RPMI7951 (cell line): ENCODE data around the gene CDRT15. TPM values are rescaled to one million over a fixed set of nuclear protein-coding genes. Genes with fewer than 3 reads are reported as not detected.
"Not testable (repeated sequence)": the region's sequence is repeated elsewhere in the genome, so short reads cannot be mapped to it uniquely, and the experiment has no call there.

Experiments
- DNase-seq: peaks from one replicate; pipeline ENCODE4 v3.0.0-alpha.2; 2012; ENCODE audit warnings: low read depth
- total RNA-seq: library from RNA; depleted of rRNA; stranded (reverse); fragments of >200 nt; shearing (Covaris generic); gene quantifications from 2 replicates; pipeline ENCODE4 v1.2.3, GENCODE V29; 2014

The CDRT15 gene
- total RNA-seq, 1 experiment from 2014 or later, result 0.84 TPM

DNA sequence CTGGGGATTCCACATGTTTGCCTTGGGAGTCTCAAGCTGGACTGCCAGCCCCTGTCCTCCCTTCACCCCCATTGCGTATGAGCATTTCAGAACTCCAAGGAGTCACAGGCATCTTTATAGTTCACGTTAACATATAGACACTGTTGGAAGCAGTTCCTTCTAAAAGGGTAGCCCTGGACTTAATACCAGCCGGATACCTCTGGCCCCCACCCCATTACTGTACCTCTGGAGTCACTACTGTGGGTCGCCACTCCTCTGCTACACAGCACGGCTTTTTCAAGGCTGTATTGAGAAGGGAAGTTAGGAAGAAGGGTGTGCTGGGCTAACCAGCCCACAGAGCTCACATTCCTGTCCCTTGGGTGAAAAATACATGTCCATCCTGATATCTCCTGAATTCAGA lies 28.9 kb downstream of the CDRT15 start:
- DNase-seq, result no peak

DNA sequence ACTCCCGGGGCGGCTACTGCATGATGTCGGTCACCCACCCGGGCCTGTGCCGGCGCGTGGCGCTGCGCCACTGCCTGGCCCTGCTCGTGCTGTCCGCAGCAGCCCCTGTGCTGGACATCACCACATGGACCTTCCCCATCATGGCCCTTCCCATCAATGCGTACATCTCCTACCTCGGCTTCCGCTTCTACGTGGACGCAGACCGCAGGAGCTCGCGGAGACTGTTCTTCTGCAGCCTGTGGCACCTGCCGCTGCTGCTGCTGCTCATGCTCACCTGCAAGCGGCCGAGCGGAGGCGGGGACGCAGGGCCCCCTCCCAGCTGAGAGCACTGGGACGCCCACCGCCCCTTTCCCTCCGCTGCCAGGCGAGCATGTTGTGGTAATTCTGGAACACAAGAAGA lies 29.8 kb downstream of the CDRT15 start:
- DNase-seq, result no peak

DNA sequence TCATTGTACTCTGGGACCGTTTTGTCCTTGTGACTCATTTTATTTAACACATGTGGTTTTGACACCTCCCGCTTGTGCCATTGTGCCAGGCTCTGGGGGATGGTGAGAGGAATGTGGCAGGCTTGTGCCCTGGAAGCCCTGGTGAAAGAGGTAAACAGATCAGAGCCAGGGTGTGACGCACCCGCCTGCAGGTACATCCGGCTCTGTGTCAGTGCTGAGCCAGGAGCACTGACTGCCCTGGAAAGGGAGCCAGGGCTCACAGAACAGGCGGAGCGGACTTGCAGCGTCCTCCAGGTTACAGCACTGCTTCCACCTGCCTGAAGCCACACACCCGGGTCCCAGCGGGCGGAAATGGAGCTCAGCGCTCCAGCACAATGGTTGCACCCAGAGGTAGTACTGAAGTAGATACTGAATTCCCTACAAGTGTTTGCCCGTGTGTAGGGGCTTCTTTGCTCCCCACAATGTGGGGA lies 30.6 kb downstream of the CDRT15 start:
- DNase-seq, result no peak

DNA sequence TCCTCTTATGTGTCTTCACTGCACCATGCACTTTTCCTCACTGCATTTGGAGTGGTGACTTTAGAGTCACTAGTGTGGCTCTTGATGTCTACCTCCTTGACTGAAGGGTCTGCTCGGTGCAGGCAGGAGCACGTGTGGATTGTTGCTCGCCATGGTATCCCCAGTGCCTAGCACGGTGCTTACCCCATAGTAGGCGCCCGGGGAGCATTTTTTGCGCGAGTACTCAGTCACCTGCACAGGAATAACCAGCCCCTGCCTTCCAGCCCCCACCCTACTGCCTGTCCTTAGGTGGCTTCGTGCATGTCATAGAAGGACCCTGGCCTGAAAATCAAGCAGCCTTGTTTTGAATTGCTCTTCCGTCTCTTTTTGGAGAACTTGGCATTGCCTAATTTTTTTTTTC lies 31.3 kb downstream of the CDRT15 start:
- DNase-seq, result no peak

DNA sequence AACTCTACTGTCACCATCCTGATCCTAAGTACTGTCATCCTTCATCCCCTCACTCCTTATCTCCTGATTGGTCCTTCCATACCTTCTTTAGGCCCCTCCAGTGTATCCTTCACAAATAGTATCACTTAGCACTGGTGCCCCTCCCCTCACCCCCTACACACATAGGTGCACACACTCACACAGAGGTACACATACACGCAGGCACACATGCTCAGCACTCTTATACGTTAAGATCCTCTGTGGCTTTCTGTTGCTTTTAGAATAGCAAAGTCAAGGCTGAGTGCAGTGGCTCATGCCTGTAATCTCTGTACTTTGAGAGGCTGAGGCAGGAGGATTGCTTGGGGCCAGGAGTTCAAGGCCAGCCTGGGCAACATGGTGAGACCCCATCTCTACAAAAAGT lies 32.1 kb downstream of the CDRT15 start:
- DNase-seq, result no peak

DNA sequence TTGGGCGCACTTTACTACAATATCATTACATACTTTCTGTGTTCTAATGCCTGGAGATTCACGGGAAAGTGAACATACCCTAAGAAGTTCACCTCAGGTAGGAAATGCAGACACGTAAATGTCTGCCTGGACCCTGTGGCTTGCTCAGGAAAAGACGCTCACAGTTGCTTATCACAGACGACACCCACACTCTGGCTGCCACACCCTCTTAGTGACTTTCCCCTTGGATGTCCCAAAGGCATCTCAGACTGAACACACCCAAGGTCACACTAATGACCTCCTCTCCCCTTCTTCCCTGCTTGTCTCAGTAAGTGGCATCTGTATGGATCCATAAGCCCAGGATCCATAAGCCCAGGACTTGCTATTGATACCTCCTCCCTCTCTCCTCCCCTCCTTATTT lies 32.6 kb downstream of the CDRT15 start:
- DNase-seq, result no peak

DNA sequence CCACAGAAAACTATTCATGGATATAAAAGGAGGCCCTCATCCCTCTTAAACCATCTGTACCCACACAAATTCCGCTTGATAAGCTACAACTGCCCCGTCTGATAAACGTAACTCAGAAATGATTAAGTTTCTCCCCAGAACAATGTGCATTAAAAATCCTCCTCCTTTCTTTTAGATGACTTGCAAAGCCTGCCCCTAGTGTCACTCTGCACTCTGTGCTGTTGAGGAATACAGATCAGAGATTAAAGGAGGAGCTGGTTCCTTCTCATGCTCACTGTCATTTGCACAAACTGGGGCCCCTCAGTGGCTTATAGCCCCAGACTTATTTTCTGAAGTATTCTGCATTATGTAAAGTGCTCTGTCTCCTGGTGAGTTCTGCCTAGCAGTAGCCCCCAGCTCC lies 33.3 kb downstream of the CDRT15 start:
- DNase-seq, result no peak

DNA sequence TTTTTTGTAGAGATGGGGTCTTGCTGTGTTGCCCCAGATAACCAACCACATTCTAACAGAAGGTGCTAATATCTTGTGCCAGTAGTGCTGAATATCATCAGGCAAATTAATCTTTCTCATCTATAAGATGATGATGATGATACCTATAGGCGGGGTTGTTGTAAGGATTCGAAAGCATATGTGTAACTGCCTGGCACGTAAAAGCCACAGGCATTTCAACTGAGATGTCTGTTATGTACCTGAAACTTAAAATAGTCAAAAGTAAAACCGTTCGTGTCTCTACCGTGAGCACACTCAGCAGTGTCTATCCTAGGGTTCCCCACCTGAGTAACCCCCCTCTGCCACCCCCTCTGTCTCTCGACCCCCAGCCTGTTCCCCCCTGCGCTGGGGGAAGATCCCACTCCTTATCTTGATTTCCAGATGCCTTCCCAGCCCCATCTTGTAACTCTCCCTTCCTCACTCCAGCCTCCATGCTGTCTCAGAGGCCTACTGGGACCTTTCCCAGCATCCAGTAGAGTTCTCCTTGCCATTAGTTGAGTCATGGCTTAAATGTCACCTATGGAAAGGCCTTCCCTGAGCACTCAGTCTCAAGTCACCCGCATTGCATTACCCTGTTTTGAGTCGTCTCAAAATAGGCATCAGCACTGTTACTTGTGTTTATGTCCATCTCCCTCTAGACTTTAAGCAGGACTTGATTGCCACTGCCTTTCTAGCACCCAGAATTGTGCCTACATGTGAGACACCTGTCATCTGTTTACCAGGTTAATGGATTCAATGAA lies 34.1 kb downstream of the CDRT15 start:
- no peak for DNase-seq

DNA sequence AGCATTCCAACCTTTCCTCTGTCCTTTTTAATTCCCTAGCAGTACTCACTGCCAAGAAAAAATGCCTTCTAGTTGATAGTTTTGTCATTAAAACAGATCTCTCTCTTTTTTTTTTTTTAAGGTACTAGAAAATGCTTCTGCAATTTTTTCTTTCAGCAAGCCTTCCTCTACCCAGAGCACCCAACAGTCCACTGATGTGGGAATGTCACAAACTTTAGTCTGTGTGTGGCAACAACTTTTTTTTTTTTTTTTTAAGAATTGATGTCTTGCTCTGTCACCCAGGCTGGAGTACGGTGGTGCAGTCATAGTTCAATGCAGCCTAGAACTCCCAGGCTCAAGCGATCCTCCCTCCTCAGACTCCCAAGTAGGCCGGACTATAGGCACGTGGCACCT lies 34.7 kb downstream of the CDRT15 start:
- DNase-seq, result no peak

DNA sequence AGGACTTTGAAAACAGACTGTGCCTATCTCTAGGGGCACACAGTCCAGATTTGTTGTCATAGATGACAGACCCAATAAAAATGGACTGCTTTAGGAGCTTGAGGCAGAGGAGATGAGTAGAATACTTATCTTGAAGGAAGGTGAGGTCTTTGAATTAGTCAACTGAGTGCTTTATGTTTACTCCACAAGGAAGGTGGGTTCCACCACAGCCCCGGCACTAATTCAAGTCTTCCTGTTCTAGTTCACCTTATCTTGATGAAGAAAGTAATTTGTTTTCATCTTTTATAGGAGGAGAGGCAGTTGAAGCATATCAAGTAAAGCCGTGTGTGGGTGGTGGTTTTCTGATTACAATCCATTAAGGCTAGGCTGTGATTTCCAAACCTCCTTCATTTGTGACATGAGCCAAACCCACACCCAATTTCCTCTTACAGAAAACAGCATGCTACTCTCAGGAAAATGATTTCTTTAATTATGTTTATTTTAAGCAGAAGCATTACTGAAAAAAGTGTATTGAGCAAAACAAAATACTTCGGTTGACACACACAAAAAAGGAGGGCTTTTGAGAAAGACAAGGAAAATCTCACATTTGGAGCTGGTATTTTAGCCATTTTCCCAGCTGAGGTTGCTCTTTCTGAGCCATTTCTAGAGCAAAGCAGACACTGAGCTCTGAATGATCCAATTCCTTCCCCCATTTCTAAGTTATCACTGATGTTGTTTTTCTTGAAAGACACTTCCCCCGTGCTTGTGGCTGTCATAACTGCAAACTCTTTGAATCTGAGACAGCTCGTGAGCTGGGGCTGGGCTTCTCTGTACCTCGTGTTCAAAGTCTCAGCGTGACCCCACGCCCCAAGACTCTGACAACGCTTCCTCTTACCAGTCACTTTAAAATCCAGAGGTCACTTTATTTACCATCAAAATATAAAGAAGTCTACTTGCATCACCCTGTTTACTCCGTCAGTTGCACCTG lies 35.4 kb downstream of the CDRT15 start:
- no peak for DNase-seq

DNA sequence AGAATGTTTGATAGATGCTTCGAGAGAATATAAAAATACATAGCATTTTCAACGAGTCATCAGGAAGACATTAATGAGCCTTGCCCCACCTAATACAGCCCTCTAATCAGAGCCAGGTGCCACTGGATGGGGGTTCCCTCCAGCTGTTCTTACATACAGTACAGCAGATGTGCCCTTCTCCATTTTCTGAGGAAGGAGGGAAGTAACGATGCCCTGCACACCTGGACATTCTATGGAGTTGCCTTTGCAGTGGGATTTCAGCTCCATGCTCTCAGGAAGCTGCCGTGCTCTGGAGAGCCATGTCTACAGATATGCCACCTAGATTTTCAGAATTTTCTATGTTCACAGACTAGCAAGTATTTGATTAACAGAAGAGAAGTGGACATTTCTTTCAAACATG lies 36.3 kb downstream of the CDRT15 start:
- DNase-seq, result no peak

DNA sequence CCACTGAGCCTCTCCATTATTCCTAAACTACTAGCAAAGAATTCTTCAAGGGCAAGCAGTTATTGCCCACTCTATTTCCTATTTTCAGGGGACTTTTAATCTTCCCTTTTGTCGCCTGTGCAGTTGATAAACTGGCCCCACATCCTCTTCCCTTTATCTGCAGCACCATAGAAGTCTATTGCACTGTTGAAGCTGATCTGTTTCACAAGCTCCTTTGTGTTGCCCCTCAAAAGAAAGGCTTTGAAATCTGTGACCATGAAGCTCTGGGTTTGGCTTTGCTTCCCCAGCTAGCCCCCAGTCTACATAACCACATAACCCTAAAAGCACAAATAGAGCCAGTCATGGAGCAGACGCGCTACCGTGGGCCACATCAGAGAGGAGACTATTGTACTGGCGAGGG lies 37.1 kb downstream of the CDRT15 start:
- DNase-seq, result no peak

DNA sequence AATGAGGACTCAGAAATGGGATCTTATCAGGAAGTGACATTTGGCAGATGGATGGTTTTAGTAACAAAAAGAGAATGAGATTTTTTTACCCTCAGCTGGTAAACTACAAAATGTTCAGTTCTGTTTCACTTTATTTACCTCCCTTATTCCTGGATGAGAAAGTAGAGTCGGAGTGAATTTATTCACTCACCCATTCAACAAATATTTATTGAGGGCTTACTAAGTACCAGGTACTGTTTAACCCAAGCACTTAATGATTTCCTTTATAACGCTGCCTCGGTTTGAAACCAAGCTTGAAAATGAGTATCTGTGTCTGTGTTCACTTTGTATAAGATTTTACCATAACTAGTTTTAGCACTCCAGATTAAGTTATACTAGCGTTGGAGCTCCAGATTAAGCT lies 38.1 kb downstream of the CDRT15 start:
- no peak for DNase-seq

DNA sequence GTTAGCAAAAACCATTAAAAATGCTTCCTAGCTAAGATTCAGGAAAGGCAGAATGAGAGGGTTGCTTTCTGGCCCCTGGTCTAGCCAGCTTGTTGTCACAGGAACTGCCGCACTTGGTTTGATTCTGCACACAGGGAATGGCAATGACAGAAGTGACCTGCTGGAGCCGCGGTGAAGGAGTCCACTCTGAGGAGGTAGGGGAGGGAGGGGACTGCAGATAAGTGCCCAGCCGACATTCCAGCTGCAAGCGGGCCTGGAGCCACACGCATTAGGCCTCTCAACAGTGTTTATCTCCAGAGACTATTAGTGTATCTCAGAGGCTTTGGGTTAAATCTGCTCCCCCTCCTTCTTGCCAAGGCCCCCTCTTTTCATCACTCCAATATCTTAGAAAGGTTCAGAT lies 38.6 kb downstream of the CDRT15 start:
- DNase-seq, result no peak

DNA sequence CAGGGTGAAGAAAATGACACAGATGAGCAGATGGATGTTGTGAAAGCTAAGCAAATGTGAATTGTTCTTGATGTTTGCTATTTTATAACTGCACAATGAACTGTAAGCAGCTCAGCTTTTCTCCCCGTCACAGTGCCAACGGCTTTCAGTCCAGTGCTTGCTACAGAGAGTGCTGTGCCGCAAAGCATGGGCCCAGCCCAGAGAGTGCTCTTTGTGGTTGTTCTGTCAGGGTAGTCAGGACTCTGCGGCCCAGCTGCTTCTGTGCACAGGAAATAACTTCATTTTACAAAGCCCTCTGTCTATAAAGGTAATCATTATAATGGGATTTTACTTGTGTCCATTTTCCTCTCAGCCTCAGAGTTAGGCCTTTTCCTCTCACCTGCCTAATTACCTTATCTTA lies 39.1 kb downstream of the CDRT15 start:
- DNase-seq, result no peak

DNA sequence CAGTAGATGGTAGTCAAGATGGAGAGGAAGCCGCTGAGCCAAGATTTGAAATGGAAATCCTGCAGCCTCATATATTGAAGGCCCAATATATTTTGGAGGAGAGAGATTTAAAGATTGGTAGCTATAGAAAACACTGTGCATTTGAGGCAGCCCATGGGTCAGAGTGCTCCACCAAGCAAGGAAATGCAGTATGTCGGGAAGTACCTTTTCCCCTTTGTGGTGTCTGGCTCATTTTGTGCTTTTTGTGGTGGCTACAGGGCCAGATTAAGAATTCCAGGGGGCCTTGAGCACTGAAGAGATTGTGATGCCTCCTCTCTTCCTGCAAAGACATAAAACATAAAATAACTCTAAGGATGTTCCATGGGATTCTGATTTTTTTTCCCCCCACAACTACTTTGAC lies 39.6 kb downstream of the CDRT15 start:
- no peak for DNase-seq

DNA sequence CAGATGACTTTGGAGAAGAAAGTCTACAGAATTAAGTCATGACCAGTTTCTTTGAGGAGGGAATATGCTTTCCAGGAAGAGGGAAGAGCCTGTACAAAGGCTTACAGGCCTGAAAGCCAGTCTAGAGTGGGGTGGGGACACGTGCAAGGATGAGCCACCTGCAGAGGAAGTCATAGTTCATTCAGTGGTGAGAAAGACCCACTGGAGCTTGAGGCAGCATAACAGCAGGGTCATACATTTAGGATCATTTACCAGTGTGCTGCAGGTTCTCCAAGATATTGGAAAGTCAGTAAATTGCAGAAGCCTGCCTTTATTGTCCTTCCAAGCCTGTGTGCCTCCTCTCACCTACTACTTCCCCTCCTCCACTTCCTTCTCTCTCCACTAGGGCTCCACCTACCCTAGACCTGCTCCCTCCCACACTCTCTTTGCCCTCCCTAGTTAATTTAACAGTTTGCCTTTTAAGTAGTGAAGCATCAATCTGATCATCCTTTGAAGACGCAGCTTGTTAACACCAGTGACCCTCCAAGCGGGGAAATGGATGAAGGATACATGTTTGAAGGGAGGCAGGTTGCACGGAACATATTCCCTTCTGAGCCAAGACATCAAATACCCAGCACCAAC lies 40.2 kb downstream of the CDRT15 start:
- no peak for DNase-seq

DNA sequence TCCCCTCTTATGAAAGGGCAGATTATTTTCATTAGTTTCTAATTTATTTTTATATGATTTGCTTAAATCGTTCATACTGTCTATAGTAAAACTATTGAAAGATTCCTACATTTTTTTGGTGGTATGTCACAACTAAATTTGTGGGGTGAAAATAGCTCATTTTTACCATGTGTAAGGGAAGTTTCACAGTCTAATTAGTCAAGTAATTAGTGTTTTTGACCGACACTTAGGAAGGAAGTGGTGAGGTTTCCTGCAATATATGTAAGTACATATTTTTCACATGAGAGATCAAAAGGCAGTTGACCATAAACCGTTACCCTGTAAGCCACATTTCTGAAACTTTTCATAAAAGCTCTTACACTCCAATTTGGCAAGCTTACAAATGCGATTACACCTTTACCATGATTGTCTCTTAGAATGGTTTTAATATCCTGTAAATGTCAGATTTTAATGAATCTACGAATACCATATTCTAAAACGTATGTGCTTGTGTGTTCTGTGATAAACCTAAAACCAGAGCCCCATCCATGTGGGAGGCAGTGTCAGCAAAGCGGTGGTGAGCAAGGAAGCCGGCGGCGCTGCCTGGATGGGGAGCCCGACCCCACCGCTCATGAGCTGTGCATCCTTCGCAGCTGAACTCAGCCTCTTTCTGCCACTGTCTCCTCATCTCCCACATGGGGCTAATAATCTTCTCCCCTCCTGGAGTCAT lies 43.9 kb downstream of the CDRT15 start:
- DNase-seq, result not testable (repeated sequence)

DNA sequence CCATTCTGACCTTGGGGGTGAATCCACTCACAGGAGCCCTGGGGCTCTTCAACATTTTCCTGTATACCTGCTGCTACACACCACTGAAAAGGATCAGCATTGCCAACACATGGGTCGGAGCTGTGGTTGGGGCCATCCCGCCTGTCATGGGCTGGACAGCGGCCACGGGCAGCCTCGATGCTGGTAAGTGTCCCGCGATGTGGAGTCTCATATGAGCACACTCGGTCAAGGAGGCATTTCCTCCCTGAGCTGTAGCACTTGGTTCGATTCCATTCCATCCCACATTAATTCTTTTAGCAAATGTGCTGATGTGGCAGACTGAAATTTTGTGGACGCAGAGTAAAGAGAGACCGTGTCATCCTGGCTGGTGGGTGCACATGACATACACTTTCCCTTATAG lies 44.6 kb downstream of the CDRT15 start:
- DNase-seq, result not testable (repeated sequence)

DNA sequence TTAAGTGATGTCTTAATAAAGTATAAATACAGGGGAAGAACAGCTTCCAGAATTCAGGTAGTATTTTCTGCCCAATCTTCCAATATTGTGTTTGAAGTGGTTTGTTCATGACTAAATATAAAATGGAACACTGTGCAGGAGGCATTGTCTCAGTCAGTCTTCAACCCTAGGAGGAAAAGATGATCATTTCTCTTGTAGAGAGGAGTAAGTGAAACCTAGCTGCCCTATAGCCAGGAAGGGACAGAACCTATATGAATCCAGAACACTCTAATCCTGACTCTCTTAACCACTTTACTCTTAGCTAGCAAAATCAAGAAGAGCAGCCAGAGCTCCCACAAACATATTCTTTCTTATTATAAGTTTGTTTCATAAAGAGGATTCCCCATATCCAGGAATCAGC lies 45.2 kb downstream of the CDRT15 start:
- DNase-seq, result not testable (repeated sequence)

DNA sequence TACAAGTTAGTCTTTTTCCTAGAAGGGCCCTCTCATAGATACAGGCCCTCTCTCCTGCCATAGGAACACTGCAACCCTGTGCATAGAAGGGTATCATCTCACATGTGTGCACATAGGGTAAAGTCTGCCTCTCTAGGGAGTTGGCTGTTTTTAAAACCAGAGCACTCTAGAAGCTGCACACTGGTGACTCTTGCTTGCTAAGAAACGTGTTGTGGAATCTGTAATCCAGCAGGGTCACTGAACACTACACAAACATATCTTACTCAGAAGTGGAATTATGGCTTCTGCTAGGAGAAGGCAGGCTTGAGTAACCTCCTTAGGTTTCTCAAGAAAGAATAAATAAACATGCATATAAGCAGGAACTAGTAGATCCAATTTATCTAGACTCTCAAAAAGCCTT lies 45.9 kb downstream of the CDRT15 start:
- not testable (repeated sequence) for DNase-seq

DNA sequence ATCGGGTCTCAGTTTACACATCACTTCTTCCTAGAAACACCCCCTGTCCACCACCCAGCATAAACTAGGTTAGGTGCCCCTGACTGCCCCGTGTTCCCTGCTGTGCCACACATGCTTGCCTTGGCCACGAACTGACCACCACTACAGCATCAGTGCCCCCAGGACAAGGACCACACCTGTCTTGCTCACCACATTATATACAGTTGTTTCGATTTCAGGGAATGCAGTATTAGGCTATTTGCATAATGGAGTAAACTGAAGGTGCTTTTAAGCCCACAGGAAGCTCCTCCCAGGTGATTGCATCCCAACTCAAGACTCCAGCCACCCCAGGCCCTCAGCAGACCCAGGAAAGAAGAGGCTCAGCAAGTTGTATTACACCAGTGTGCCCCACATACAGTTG lies 50.2 kb downstream of the CDRT15 start:
- not testable (repeated sequence) for DNase-seq
